Stimulated activated CD4-positive, alpha-beta T cell treated with anti-CD3 and anti-CD28 coated beads, Interleukin-2, amount 100 ng/mL, for 4 hours (primary cell): ENCODE results near the gene AUH.
"Not testable (repeated sequence)": the region's sequence is repeated elsewhere in the genome, so short reads cannot be mapped to it uniquely, and the experiment has no call there.

Source experiments
- DNase-seq: peaks from one replicate; pipeline ENCODE4 v3.0.0-alpha.2; 2020; ENCODE audit warnings: low read depth

AUH gene

DNA sequence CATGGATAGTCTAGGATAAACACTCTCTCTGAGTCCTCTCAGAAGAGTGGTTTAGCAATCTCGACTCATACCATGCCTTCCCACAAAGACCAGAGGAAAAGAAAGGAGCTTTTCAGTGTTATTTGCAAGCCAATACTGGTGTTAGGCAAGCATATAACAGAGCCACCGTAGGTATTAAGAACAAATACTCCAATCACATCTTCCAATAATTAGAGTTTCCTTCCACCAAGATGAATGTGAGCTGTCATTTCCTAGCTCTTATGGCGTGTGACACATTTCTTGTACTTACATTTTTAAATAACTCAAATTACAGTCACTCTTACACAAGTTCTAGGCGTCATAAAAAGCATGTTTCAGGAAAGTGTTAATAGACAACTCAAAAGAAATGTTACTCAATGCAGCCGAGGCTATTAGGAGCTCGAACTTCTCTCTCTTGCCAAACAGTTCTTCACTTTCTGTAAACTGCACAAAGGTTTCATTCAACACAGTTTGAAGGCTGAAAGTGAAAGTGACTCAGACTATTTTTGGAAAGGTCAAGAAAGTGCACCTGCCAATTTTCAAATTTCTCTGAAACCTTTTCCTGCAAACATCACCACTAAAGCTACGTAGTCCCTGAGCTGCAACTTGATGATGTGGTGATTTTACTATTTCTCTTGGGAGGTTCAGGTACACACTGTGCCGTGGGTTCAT, 153.8 kb downstream of the AUH start:
- no peak for DNase-seq

DNA sequence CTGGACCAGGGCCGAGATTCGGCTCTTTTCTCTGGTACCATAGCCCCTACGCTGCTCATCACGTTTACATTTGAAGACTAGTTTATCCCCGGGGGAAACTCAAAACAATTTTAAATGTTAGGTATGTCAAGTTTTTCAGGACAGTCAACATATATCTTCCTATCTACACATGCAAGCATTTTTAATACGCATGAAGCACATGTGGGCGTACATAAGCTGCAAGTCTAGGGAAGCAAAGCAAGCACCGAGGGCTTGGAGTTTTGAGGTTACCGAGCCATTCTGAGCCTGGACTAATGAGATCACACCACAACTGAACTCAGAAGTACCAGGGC, 154.4 kb downstream of the AUH start:
- DNase-seq = no peak

DNA sequence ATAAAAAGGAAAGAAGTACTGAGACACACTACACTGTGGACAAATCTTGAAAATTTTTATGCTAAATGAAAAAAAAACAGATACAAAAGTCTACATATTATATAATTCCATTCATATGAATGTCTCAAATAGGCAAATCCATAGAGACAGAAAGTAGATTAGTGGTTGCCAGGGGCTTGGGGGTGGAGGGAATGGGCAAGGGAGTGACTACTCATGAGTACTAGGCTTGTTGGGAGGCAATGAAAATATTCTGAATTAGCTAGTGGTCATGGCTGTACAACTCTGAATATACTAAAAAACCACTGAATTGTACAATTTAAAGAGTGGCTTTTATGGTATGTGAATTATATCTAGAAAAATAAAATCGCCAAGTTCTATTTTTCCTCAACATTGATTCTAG, 154.9 kb downstream of the AUH start:
- no peak for DNase-seq

DNA sequence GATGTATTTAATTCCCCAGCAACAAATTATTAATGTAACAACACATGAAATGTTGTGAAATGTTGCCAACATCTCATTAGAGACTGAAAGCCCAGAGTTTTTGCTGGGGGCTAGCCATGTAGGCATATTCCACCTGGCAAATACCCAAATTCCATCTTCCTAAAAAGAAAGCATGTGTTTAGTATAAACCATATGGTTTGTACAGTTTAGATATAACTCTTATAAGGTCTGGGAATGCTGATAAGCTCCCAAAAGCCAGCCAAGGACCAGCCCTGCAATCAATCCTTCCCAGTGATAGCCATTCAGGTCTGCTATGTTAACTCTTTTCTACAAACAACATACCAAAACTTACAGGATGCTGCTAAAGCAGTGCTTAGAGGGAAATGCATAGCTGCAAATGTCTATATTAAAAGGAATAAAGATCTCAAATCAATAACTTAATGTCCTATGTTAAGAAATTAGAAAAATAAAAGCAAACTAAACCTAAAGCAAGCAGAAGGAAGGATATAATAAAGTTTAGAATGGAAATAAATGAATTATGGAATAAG, 158.9 kb downstream of the AUH start:
- DNase-seq = no peak

DNA sequence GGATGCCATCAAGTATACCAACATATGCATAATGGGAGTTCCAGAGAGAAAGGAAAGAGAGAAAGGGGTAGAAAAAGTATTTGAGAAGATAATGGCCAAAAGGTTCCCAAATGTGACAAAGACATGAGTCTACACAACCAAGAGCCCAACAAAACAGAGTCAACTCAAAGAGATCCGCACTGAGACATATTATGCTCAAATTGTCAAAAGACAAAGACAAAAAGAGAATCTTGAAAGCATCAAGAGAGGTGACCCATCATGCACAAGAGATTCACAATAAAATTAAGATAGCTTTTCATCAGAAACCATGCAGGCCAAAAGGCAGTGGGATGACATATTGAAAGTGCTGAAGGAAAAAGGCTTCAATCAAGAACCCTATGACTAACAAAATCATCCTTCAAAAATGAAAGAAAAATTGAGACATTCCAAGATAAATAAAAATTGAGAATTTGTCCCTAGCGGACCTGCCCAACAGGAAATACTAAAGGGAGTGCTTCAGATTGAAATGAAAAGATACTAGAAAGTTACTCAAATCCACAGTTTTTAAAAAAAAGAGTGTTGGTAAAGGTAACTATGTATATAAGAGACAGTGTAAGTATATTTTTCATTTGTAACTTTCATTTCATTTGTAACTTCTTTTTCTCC, 160.9 kb downstream of the AUH start:
- DNase-seq = no peak

DNA sequence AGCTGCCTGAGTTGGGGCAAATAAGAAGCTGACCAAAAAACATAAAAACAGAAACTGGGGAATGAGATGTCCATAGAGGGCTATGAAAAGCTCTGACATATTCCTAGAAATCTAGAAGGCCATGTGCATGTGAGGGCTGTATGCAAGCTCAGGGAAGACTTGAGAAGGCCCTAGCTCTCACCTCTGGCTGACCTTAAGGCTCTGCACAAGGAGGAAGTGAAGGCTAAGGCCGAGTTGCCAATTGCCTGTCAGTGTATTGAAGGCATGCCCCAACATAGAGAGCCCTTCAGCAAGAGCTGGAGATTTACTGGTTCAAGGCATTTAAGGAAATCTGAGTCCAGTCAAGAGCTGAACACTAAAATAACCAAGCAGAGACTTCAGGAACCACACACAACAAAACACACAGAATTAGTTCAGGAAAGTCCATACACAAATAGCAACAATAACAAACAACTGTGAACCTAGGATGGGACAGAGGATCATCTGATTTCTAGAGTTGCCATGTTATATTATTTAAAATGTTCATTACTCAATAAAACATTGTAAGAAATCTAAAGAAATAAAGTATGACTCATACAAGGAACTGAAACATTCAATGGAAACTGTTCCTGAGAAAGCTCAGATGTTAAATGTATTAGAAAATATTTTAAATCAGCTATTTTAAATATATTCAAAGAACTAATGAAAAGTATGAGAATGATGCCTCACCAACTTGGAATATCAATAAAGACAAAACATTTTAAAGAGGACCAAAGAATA, 161.8 kb downstream of the AUH start:
- DNase-seq = no peak

DNA sequence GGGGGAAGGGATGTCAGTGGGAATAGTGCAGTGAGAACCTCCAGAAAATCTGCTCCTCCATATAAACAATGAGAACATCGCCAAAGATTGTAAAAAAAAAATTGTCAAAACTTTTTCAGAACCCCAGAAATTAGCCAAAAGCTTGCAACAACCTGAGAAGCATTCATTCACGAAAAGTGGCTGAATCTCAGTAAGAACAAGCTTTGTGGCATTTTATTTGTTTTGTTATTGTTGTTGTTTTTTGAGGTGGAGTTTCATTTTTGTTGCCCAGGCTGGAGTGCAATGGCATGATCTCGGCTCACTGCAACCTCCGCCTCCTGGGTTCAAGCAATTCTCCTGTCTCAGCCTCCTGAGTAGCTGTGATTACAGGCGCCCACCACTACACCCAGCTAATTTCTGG, 162.8 kb downstream of the AUH start:
- not testable (repeated sequence) for DNase-seq

DNA sequence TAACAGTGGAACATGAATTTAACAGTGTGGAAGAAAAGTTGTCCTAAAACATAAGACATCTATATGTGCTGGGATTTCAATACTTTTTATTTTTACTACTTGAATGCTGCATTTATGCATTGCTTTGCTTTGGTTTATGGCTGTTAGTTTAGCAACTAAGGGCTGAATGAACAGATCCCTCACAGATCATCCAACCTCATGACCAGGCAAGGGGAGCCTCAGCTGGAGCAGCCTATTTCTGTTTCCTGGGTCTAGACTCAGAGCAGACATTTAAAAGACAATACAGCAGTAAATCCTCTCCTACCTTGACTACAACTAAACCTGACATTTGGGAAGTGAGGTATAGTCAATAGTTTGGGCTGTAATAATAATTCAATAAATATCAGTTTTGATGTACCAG, 163.3 kb downstream of the AUH start:
- no peak for DNase-seq

DNA sequence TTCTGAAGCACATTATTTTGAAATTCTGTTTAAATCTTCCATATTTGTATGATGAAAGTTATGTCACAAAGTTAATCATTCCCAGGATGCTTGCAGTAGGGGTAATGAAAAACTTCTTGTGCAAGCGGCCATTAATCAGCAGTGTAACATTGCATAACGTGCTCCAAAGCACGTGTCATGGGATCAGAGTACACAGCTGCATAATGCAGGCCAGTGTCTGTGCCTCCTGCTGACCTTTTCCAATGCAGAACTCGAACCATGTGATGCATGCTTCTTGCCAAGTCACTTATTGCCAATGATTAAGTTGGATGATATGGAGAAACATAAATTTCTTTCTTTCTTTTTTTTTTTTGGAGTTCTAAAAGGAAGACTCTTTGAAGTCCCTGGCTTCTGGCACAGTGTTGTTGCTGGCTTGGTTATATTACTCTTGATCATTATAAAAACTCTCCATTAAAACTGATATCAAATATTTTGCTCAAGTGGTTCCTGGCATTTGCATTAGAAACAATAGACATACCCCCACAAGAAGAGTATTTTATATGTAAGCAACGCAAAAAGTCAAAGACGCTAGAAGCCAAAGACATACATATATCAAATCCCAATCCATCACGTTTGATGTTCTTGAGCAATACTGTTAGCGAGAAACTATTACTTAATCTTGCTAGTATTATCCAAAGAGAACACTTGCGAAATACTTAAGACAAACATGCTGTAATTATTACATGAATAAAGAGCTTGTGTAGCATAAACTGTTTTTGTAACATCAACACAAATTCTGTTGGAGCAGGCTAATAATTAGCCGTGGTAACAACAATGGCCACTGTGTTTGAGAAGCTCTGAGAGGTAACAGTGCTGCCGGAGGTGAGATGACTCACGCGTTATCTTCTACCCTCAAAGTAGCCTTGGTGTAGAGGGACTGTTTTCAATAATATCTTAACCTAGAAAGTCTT, 164.2 kb downstream of the AUH start:
- DNase-seq = no peak

DNA sequence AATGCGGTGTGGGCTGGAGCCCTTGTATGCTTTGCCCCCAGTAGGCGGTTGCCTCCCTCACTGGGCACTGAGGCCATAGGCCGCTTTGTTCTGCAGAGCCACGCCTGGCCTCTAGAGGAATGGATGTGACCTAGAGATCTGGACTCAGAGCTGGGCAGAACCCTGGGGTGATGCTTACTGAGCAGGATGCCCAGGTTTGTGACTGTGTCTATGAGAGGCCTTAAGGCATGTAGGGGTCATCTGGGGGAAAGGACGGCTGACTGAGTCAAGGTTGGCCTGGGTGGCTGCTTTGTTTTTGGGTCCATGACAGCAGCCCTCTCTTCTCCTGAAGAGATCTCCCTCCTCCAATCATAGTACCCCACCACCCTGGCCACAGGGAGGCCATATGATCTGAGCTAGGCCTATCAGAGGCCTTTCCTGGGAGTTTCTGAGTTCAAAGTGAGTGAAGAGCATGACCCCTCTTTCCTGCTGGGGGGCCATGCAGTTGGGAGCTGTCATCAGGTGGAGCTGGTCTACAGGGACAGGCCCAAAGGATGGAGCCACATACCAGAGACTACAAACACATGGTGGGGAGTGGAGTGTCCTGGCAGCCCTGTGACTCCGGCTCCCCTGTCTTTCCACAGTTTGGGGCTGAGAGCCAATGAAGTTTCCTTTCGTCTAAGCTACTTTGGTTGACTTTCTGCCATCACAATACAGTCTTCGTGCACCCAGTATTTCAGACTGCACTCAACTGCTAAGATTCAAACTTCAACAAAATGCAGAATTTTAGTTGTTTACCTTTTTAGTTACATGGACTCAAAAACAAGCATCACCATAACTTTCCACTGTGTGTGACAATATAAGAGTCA, 165.4 kb downstream of the AUH start:
- no peak for DNase-seq

DNA sequence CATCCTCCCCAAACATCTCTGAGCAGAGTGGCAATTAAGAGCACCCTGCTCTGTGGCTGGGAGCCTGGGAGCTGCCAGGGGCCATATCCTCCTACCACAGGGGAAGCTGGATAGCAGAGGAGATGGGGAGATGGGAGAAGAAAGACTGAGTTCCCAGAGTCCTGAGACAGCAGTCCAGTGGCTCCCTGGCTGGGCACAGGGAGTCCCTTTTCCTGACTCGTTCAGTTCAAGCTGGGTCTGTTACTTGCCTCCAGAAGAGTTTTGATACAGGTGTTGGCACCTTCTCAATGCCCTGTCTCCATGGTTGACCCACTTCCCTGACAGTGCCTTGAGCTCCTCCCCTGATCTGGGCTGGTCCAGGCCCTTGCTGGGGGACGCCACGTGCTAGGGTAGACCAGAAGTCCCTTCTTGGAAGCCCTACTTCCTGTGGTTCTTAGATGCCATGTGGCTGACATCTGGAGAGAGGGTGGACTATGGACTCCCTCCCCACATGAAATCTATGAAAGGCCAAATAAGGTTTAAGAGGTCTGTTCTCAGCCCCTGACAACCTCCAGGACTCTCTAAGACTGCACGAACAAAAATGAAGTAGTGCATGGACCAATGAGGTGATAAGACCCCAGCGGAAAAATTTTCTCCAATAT, 166.2 kb downstream of the AUH start:
- no peak for DNase-seq

DNA sequence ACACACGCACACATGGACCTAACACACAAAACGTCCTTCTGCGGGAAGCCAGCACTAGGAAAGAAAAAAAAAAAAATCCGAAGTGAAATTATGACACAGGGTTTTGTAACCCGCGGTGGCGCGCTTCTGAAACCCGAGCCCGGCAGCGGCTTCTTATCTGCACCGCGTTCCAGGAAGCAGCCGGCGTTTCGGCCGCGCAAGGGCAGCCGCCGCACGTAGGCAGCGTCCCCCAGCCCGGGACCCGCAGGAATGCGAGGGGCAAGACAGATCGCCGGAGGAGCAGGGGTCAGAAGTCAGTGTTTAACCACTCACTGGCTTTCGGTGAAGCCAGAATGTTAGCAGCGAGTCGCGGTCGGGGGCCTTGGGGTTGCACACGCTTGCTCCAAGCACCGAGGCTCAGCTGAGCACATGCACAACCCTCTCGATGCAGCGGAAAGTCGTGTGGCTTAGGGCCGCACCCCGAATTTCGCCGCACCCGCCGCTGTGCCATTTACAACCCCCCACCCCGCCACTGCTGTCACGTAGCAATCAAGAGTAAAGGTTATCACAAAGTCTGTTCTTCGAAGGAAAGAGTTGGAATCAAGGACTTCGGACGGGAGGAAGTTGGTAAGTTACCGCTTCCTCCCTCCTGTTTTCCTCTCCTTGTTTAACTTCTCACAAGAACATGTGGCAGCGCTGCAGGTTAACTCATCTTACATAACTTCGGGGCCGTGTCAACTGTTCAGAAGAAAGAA, 167.9 kb downstream of the AUH start:
- peak; percentile 50 for DNase-seq

DNA sequence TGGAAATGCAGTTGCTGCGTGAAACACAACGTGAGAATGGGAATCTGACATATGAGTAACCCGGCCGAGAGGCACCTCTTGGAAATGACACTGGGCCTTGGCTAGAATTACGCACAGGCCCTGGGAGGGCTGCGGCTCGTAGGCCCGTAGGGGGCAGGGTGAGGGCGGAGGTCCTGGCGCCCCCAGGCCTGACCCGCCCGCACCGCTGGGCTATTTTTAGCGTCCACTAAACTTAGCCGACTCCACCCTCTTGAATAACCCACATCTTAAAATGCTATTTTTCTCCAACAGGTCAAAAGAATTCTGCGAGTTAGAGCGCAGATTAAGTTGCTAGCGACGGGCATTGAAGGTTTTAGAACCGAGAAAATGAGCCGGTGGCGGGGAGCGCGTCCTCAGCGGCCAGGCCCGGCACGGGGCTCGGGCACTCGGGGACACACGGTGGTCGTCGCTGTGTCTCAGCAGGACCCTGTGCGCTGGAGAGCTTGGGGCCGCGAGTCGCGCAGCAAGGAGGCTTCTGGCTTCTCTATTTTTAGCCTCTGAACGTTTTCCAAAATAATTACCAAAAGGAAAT, 168.5 kb downstream of the AUH start:
- DNase-seq = peak; percentile 73

DNA sequence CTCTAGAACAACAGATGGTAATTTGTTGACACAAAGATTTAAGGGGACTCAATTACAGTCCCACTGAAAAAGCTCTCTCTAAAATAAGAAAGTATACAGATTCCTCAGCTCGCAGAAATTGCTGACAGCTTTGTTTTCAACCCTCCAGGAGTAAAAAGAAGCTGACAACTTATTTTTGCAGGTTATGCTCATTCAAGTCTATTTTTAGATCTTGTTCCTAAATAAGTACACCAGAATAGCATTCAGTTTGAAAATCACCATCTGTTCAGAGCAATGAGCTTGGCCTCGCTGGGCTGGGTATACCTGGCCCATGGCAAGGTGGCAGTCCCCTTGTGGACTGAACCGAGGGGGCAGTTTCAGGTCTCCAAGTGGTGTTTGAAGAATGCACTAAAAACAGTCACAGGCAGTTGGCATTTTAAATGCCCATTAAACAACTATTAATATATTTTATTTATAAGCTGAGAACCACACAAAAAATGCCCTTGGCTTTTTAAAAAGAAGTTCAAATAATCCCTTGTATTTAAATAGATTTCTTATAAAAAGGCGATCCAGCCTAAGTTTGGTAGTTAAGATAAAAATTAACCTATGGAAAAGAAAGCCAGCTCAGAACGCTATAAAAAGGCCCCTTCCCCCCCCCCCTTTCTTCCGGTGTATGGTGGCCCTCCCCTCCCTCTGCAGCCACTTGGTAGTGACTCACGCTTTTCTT, 169.2 kb downstream of the AUH start:
- DNase-seq = no peak

DNA sequence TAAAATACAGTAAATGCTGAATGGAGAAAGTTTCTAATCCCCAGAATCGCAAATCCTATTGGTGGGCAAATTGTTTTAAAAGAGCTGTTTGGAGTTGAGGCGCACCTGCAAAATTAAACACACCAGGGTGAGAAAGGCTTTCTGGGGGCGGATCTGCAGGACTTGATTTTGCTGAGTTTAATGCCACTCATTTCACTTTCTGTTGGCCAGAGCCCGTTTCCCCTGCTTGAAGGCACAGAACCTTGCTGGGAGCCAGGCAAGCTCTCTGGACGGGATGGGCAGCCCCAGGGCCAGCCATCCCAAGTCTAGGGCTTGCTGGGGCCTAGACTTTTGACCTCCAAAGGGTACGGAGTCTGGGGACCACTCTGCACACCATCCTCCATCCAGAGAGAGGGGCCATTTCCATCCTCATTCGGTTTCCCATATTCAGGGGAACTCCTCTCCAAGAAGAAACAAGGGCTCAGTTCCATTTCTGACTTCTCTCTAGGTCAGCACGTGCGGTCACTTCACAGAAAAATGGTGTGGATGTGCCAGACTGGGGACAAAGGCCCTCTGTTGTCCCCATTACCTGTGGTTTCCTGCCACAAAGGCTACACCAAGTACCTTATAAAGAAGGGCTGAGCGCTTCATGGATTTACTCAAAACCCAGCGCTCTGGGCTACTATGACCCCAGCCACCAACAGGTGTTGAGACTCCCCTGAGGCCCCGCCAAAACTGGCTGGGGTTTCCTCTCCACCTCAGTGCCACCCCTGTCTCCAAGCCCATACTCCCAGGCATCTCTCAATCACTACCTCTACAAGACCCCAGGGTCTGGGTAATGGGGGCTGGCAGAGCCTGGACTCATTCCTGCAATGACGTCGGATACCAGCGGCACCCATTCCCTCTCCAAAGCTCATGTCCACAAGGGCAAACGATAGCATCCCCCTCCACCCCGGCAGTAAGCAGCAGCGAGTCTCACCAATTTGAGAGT, 170.0 kb downstream of the AUH start:
- no peak for DNase-seq

DNA sequence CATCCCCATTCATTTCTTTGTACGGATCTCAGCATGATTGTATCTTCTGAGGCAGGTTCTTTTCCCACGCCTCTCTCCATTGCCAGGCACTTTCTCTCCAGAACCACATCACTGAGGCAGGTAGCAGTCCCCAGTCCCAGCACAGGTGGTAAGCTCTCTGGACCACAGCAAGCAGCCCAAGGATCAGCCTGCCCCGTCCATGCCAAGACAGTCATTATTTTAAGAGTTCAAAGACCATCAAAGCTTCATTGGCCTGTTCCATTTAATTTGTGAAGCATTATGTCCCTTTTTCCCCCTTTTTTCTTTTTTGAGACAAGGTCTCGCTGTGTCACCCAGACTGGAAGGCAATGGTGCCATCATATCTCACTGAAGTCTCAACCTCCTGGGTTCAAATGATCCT, 171.7 kb downstream of the AUH start:
- DNase-seq = no peak

DNA sequence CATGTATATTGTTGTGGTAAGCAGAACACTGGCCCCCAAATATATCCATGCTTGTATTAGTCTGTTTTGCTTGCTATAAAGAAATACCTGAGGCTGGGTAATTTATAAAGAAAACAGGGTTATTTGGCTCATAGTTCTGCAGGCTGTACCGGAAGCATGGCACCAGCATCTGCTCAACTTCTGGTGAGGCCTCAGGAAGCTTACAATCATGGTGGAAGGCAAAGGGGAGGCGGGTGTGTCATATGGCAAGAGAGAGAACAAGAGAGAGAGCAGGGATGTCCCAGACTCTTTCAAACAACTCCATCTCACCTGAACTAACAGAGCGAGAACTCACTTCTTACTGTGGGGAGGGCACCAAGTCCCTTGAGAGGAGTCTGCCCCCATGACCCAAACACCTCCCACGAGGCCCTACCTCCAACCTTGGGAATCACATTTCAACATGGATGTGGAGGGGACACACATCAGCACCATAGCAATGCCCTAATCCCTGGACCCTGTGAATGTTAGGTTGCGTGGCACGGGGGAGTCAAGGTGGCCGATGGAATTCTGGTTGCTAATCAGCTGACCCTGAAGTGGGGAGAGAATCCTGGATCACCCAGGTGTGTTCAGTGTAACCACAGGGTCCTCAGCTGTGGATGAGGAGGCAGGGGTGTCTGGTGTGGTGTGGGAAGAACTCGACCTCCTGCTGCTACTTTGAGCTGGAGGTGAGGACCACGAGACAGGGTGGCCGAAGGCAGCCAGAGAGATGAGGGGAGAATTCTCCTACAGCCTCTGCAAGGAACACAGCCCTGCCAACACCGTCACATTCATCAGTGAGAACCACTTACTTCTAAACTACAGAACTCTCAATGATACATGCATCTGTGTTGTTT, 172.8 kb downstream of the AUH start:
- DNase-seq = no peak
